RPMI8226 (cell line): ENCODE data around the gene HMGXB3.

Experiments used
- DNase-seq: peaks from one replicate; pipeline ENCODE4 v3.0.0-alpha.2; 2015

Gene HMGXB3

GRCh38 chr5:150000256-150000989 lies at the start of gene HMGXB3, which contains the start of gene TIGD6:
Gene HMGXB3, plus strand, starts transcription at chr5:150000739. Its CDS starts 4,114 bp downstream, at chr5:150004853.
Gene TIGD6, minus strand, starts transcription at chr5:150000654. Its CDS starts 4,306 bp downstream, at chr5:149996348.
- peak; percentile 97 for DNase-seq

- no peak for DNase-seq
Observed at GRCh38 chr5:149951138-149951749, 49.3 kb upstream of the HMGXB3 start.

- no peak for DNase-seq
Observed at GRCh38 chr5:149953436-149954121, 47.0 kb upstream of the HMGXB3 start.

GRCh38 chr5:149954798-149955197 lies 45.7 kb upstream of the HMGXB3 start:
- no peak for DNase-seq

- no peak for DNase-seq
Observed at GRCh38 chr5:149956685-149957084, 43.9 kb upstream of the HMGXB3 start.

- no peak for DNase-seq
Observed at GRCh38 chr5:149957855-149958254, 42.7 kb upstream of the HMGXB3 start.

GRCh38 chr5:149959406-149960236 lies 40.9 kb upstream of the HMGXB3 start:
- peak; percentile 47 for DNase-seq

- DNase-seq = peak; percentile 97
Observed at GRCh38 chr5:149960272-149961185, 40.0 kb upstream of the HMGXB3 start, which contains the start of gene SLC26A2. Gene SLC26A2, plus strand, starts transcription at chr5:149960758. Its CDS starts 16,895 bp downstream, at chr5:149977653.

- DNase-seq = no peak
Observed at GRCh38 chr5:149961186-149961685, 39.3 kb upstream of the HMGXB3 start.

GRCh38 chr5:149961957-149962409 lies 38.6 kb upstream of the HMGXB3 start:
- DNase-seq = no peak

GRCh38 chr5:149962601-149963300 lies 37.8 kb upstream of the HMGXB3 start:
- no peak for DNase-seq

GRCh38 chr5:149963729-149964128 lies 36.8 kb upstream of the HMGXB3 start:
- DNase-seq = no peak

GRCh38 chr5:149966946-149967345 lies 33.6 kb upstream of the HMGXB3 start:
- no peak for DNase-seq

GRCh38 chr5:149969181-149969930 lies 31.2 kb upstream of the HMGXB3 start:
- no peak for DNase-seq

- DNase-seq = no peak
Observed at GRCh38 chr5:149975409-149975808, 25.1 kb upstream of the HMGXB3 start.

- no peak for DNase-seq
Observed at GRCh38 chr5:149979896-149980295, 20.6 kb upstream of the HMGXB3 start.

GRCh38 chr5:149981206-149981605 lies 19.3 kb upstream of the HMGXB3 start:
- no peak for DNase-seq

GRCh38 chr5:149982505-149982904 lies 18.0 kb upstream of the HMGXB3 start:
- DNase-seq = no peak

- no peak for DNase-seq
Observed at GRCh38 chr5:149988126-149988525, 12.4 kb upstream of the HMGXB3 start.
